K562 treated with DMSO at 1 percent for 12 hours (cell line): ENCODE measurements around the gene RAD9B. TPM values are rescaled to one million over a fixed set of nuclear protein-coding genes. Genes with fewer than 3 reads are reported as not detected.

ENCODE experiments used
- total RNA-seq: library from RNA; unstranded; fragments of 300-600 nt; gene quantifications from 2 replicates; pipeline ENCODE4 v1.2.3, GENCODE V29; 2022; ENCODE audit not compliant: insufficient read depth

Gene RAD9B
- 0.30 TPM in 1 of 2 replicates, not detected in the other for total RNA-seq

DNA sequence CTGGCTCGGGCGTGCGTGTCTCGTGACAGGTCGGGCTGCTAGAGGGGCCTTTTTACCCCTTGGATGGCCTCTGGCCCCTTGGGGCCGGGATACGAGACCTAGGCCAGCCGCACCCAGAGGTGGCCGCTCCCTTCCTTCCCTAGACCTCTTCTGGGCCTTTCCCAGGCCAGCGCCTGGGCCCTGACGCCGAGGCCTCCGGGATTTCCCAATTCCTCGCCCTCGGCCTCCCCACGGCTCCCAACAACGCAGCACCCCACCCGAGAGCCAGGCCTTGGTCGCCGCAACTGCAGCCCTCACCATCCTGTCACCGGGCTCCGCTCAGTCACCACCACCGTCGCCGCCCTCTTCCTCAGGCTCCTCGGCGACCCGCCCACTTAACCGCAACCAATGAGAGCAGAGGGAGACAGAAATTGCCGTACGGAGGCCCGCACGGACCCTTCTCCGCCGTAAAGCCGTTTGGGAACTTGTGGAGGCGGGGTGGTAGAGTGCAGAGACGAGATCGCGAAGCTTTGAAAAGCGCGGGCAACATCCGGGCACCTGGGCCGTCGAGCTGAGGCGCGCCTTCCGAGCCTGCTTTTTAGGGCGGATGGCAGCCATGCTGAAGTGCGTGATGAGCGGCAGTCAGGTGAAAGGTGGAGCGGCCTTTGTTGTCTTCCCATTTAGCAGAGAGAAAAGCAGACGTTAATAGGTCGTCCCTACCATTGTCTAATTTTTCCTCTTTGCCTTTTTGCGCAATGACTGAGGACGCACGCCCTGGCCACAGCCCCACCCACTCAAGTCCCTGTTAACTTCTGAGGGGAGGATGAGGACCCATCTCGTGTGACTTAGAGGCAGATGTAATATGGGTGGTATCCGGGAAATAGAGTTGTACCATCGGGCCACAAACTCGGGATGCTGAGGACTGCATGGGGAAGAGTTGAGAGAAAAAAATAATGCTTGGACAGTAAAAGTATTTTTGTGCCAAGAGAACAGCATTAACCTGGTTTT lies at the start of gene RAD9B, which contains the start of gene VPS29:
Gene RAD9B (plus strand): TSS at position 580 of the 987 bp plus-strand sequence. CDS start 7 bp downstream, at position 587.
Gene VPS29 (minus strand): TSS at position 360 of the 987 bp plus-strand sequence. CDS start 60 bp downstream, at position 300.

GRCh38 chr12:110468214-110469048 lies 33.7 kb upstream of the RAD9B start, which contains the start of the genes FAM216A and GPN3:
Gene FAM216A, plus strand, starts transcription at chr12:110468845. Its CDS starts 31 bp downstream, at chr12:110468876.
Gene GPN3, minus strand, starts transcription at chr12:110468257. Its CDS starts 54 bp downstream, at chr12:110468203.

Other genes with a start within 250 kb of the RAD9B start
- gene ATP2A2, start 221.1 kb upstream of the RAD9B start, total RNA-seq = 54.4 and 170 TPM in 2 replicates
- gene ANAPC7, start 98.6 kb upstream of the RAD9B start, total RNA-seq = 61.8 and 65.9 TPM in 2 replicates
- 181 and 305 TPM in 2 replicates for gene ARPC3, start 52.0 kb upstream of the RAD9B start, total RNA-seq
- gene GPN3, start 34.1 kb upstream of the RAD9B start, total RNA-seq = 36.1 and 45.4 TPM in 2 replicates
- gene FAM216A, start 33.5 kb upstream of the RAD9B start, total RNA-seq = 9.5 and 10.1 TPM in 2 replicates
- 130 and 184 TPM in 2 replicates for gene VPS29, start 220 bp upstream of the RAD9B start, total RNA-seq
- 5.1 and 17.0 TPM in 2 replicates for gene PPTC7, start 81.0 kb downstream of the RAD9B start, total RNA-seq
- 7.7 and 12.2 TPM in 2 replicates for gene TCTN1, start 111.8 kb downstream of the RAD9B start, total RNA-seq
- gene HVCN1, start 186.8 kb downstream of the RAD9B start, total RNA-seq = 4.4 and 8.1 TPM in 2 replicates
- 112 and 185 TPM in 2 replicates for gene PPP1CC, start 240.6 kb downstream of the RAD9B start, total RNA-seq